H9 (cell line): ENCODE measurements around the gene DYRK1B. TPM values are rescaled to one million over a fixed set of nuclear protein-coding genes. Genes with fewer than 3 reads are reported as not detected.

Experiments
- DNase-seq: peaks from one replicate; pipeline ENCODE4 v3.0.0-alpha.2; 2017
- H2AFZ ChIP-seq: one replicate; pipeline ENCODE4 v1.6.1; 2013; ENCODE audit warnings: mild to moderate bottlenecking, low read length, control low read depth, moderate library complexity
- H2AK5ac ChIP-seq: 2 replicates; pipeline ENCODE4 v1.6.1; 2013; ENCODE audit warnings: low read length, control low read depth, mixed read lengths; ENCODE audit not compliant: insufficient read length
- H2BK120ac ChIP-seq: one replicate; pipeline ENCODE4 v1.6.1; 2013; ENCODE audit warnings: low read depth, mild to moderate bottlenecking, low read length, control low read depth, inconsistent platforms; ENCODE audit not compliant: poor library complexity, severe bottlenecking
- H2BK12ac ChIP-seq: 2 replicates; pipeline ENCODE4 v1.6.1; 2013; ENCODE audit warnings: low read length, control low read depth, mixed read lengths, low read depth; ENCODE audit not compliant: insufficient read length
- H2BK15ac ChIP-seq: 2 replicates; pipeline ENCODE4 v1.6.1; 2013; ENCODE audit warnings: low read depth, low read length, control low read depth
- H2BK20ac ChIP-seq: one replicate; pipeline ENCODE4 v1.6.1; 2013; ENCODE audit warnings: low read depth, mild to moderate bottlenecking, low read length, control low read depth, inconsistent platforms; ENCODE audit not compliant: poor library complexity, severe bottlenecking
- H2BK5ac ChIP-seq: 2 replicates; pipeline ENCODE4 v1.6.1; 2013; ENCODE audit warnings: low read length, control low read depth, mixed read lengths; ENCODE audit not compliant: insufficient read length
- H3K14ac ChIP-seq: 2 replicates; pipeline ENCODE4 v1.6.1; 2013; ENCODE audit warnings: low read length, control low read depth; ENCODE audit not compliant: insufficient read depth
- H3K18ac ChIP-seq: 2 replicates; pipeline ENCODE4 v1.6.1; 2013; ENCODE audit warnings: low read depth, mild to moderate bottlenecking, mixed read lengths, low read length, control low read depth; ENCODE audit not compliant: insufficient read length
- H3K23ac ChIP-seq: 2 replicates; pipeline ENCODE4 v1.6.1; 2013; ENCODE audit warnings: low read length, control low read depth, mixed read lengths, low read depth; ENCODE audit not compliant: insufficient read length
- H3K23me2 ChIP-seq: 2 replicates; pipeline ENCODE4 v1.6.1; 2013; ENCODE audit warnings: low read depth, mild to moderate bottlenecking, mixed read lengths, low read length, control low read depth; ENCODE audit not compliant: insufficient read length, poor library complexity, severe bottlenecking
- H3K27ac ChIP-seq: 2 replicates; pipeline ENCODE4 v1.5.1; 2013; ENCODE audit warnings: low read length, control low read depth, mixed read lengths, low read depth; ENCODE audit not compliant: insufficient read length
- H3K27me3 ChIP-seq: 2 replicates; pipeline ENCODE4 v1.6.1; 2013; ENCODE audit warnings: low read length, control low read depth, inconsistent platforms; ENCODE audit not compliant: insufficient read depth
- H3K4ac ChIP-seq: 2 replicates; pipeline ENCODE4 v1.6.1; 2013; ENCODE audit warnings: low read depth, mild to moderate bottlenecking, control low read depth, inconsistent platforms, low read length, moderate library complexity
- H3K4me1 ChIP-seq: 2 replicates; pipeline ENCODE4 v1.6.1; 2013; ENCODE audit warnings: low read length, control low read depth, inconsistent platforms; ENCODE audit not compliant: insufficient read depth
- H3K4me2 ChIP-seq: 2 replicates; pipeline ENCODE4 v1.6.1; 2013; ENCODE audit warnings: low read length, control low read depth, mixed read lengths; ENCODE audit not compliant: insufficient read length, insufficient read depth
- H3K56ac ChIP-seq: 2 replicates; pipeline ENCODE4 v1.6.1; 2013; ENCODE audit warnings: low read depth, mild to moderate bottlenecking, mixed read lengths, low read length, control low read depth; ENCODE audit not compliant: insufficient read length
- H3K79me1 ChIP-seq: 2 replicates; pipeline ENCODE4 v1.6.1; 2013; ENCODE audit warnings: low read depth, mild to moderate bottlenecking, moderate library complexity, low read length, control low read depth, inconsistent platforms; ENCODE audit not compliant: insufficient read depth, poor library complexity, severe bottlenecking
- H3K79me2 ChIP-seq: 2 replicates; pipeline ENCODE4 v1.6.1; 2013; ENCODE audit warnings: low read length, control low read depth, inconsistent platforms; ENCODE audit not compliant: insufficient read depth
- H3K9ac ChIP-seq: 2 replicates; pipeline ENCODE4 v1.6.1; 2013; ENCODE audit warnings: low read length, control low read depth, mixed read lengths; ENCODE audit not compliant: insufficient read length; ENCODE audit errors: extremely low read depth
- H3K9me3 ChIP-seq: one replicate; pipeline ENCODE4 v1.6.1; 2013; ENCODE audit warnings: low read depth, low read length, inconsistent platforms; ENCODE audit not compliant: control insufficient read depth
- H3T11ph ChIP-seq: one replicate; pipeline ENCODE4 v1.6.1; 2013; ENCODE audit warnings: mild to moderate bottlenecking, low read length, control low read depth, inconsistent platforms
- H4K20me1 ChIP-seq: one replicate; pipeline ENCODE4 v1.6.1; 2013; ENCODE audit not compliant: control insufficient read depth, insufficient read length, insufficient read depth
- H4K5ac ChIP-seq: 2 replicates; pipeline ENCODE4 v1.6.1; 2013; ENCODE audit warnings: low read depth, mild to moderate bottlenecking, mixed read lengths, low read length, control low read depth; ENCODE audit not compliant: insufficient read length
- H4K8ac ChIP-seq: replicated peaks from 2 replicates; pipeline ENCODE4 v1.6.1; 2013; ENCODE audit warnings: low read length, control low read depth, mixed read lengths, low read depth; ENCODE audit not compliant: insufficient read length
- H4K91ac ChIP-seq: 2 replicates; pipeline ENCODE4 v1.6.1; 2013; ENCODE audit warnings: low read depth, mild to moderate bottlenecking, moderate library complexity, mixed read lengths, low read length, control low read depth; ENCODE audit not compliant: insufficient read length
- H3K27ac Mint-ChIP-seq, 3 experiments: 2 replicates in 2 of 3; 3 replicates in 1 of 3; pipeline ENCODE4 v1.8.0; 2020 to 2021; ENCODE audit warnings: mixed read lengths in 3 of 3, mild to moderate bottlenecking in 1 of 3, moderate library complexity in 1 of 3
- H3K27me3 Mint-ChIP-seq: 2 replicates; pipeline ENCODE4 v1.8.0; 2021; ENCODE audit warnings: low read depth, mild to moderate bottlenecking, moderate library complexity, mixed read lengths
- H3K36me3 Mint-ChIP-seq, 3 experiments: 2 replicates in 2 of 3; 3 replicates in 1 of 3; pipeline ENCODE4 v1.8.0; 2020 to 2021; ENCODE audit warnings: low read depth in 3 of 3, mixed read lengths in 3 of 3; ENCODE audit not compliant: insufficient read depth in 1 of 3
- H3K4me1 Mint-ChIP-seq, 2 experiments: 2 replicates each; pipeline ENCODE4 v1.8.0; 2020; ENCODE audit warnings: mixed read lengths in 2 of 2
- H3K4me3 Mint-ChIP-seq, 2 experiments: 2 replicates in 1 of 2; 3 replicates in 1 of 2; pipeline ENCODE4 v1.8.0; 2020 to 2021; ENCODE audit warnings: mild to moderate bottlenecking in 2 of 2, mixed read lengths in 2 of 2, moderate library complexity in 1 of 2
- H3K9me3 Mint-ChIP-seq, 2 experiments: 2 replicates in 1 of 2; 3 replicates in 1 of 2; pipeline ENCODE4 v1.8.0; 2020; ENCODE audit warnings: mild to moderate bottlenecking in 2 of 2, mixed read lengths in 2 of 2, moderate library complexity in 1 of 2
- WGBS: extraction: QIAGEN DNeasy Blood & Tissue Kit; methylation state at CpG from one replicate; pipeline ENCODE4 v1.1.7; 2013; ENCODE audit warnings: missing lambda C conversion rate, low lambda C conversion rate, mixed read lengths; ENCODE audit not compliant: insufficient read length; ENCODE audit errors: extremely low coverage; 5-methylcytosine and 5-hydroxymethylcytosine counted together
- total RNA-seq: library from RNA; stranded (reverse); gene quantifications from 2 replicates; pipeline ENCODE4 v1.2.1, GENCODE V29; 2021
- TF ChIP-seq, protein P1 (sequence below): fragments of 200-600 bp; sonication (generic); conservative IDR thresholded peaks from 3 replicates; pipeline ENCODE4 v1.8.0; 2021; ENCODE audit warnings: antibody characterized with exemption, mild to moderate bottlenecking

DYRK1B gene
- total RNA-seq, 1 experiment from 2014 or later, result 14.3 TPM

DNA sequence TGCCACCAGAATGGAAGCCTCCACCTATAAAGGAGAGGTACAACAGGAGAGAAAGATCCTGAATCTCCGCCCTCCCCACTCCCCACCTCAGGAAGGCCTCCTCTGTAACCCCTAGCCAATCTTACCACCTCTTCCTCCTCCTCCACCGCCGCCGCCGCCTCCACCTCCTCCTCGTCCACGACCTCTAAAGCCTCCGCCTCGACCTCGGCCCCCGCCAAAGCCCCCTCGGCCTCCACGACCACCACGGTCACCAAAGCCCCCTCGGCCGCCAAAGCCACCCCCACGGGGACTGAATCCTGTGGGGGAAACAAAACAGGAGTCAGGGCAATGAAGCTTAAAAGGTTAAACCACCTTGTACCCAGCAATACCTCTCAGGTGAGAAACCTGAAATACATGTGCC is 6.5 kb upstream of the DYRK1B start:
- no peak overlapping the region for H3T11ph ChIP-seq
- peaks cover 29 to 30% of the 10 kb centered on the region in 2 experiments for H3K4me1 Mint-ChIP-seq
- peaks cover 3% of the 10 kb centered on the region for H3K4me1 ChIP-seq
- H3K9ac ChIP-seq, result no peak overlapping the region
- H2AFZ ChIP-seq, result no peak overlapping the region
- H3K27ac ChIP-seq, result no peak overlapping the region
- TF ChIP-seq, protein P1, sequence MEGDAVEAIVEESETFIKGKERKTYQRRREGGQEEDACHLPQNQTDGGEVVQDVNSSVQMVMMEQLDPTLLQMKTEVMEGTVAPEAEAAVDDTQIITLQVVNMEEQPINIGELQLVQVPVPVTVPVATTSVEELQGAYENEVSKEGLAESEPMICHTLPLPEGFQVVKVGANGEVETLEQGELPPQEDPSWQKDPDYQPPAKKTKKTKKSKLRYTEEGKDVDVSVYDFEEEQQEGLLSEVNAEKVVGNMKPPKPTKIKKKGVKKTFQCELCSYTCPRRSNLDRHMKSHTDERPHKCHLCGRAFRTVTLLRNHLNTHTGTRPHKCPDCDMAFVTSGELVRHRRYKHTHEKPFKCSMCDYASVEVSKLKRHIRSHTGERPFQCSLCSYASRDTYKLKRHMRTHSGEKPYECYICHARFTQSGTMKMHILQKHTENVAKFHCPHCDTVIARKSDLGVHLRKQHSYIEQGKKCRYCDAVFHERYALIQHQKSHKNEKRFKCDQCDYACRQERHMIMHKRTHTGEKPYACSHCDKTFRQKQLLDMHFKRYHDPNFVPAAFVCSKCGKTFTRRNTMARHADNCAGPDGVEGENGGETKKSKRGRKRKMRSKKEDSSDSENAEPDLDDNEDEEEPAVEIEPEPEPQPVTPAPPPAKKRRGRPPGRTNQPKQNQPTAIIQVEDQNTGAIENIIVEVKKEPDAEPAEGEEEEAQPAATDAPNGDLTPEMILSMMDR, result no peak
- H3K18ac ChIP-seq, result no peak overlapping the region
- H2BK15ac ChIP-seq, result no peak overlapping the region
- H3K27ac Mint-ChIP-seq, result no peak overlapping the region; a peak in 1 of 7 replicates
- H4K91ac ChIP-seq, result no peak overlapping the region
- H2BK5ac ChIP-seq, result no peak overlapping the region
- no peaks in the 10 kb centered on the region for H3K9me3 ChIP-seq
- no peak for DNase-seq
- no peak overlapping the region for H4K8ac ChIP-seq
- H3K56ac ChIP-seq, result no peak overlapping the region
- H3K14ac ChIP-seq, result no peak overlapping the region
- no peak overlapping the region for H3K4me3 Mint-ChIP-seq
- H3K23ac ChIP-seq, result no peak overlapping the region
- H3K27me3 ChIP-seq, result no peaks in the 10 kb centered on the region
- no peaks in the 10 kb centered on the region for H3K27me3 Mint-ChIP-seq
- no peak overlapping the region for H2BK20ac ChIP-seq
- H3K36me3 Mint-ChIP-seq, result peaks cover 34 to 60% (median 54%) of the 10 kb centered on the region in 3 experiments; a peak in 6 of 7 replicates
- H3K23me2 ChIP-seq, result peaks cover 5% of the 10 kb centered on the region
- no peak overlapping the region for H2AK5ac ChIP-seq
- no peaks in the 10 kb centered on the region for H3K9me3 Mint-ChIP-seq
- H4K20me1 ChIP-seq, result peaks cover 3% of the 10 kb centered on the region
- no peak overlapping the region for H3K4me2 ChIP-seq
- H3K4ac ChIP-seq, result no peak overlapping the region
- whole genome bisulfite sequencing, result no CpG with 5 or more reads among the region's 17 CpGs
- no peak overlapping the region for H2BK12ac ChIP-seq
- no peak overlapping the region for H2BK120ac ChIP-seq
- H3K79me1 ChIP-seq, result peaks cover 8% of the 10 kb centered on the region
- no peak overlapping the region for H4K5ac ChIP-seq
- peaks cover 49% of the 10 kb centered on the region for H3K79me2 ChIP-seq
